ENCODE data around the gene SLC30A1. TPM values are rescaled to one million over a fixed set of nuclear protein-coding genes. Genes with fewer than 3 reads are reported as not detected.
A peak's percentile ranks its signal among the peaks of the same experiment; 100 is the strongest.
"Not testable (repeated sequence)": the region's sequence is repeated elsewhere in the genome, so short reads cannot be mapped to it uniquely, and the experiment has no call there.

The SLC30A1 gene, protein sequence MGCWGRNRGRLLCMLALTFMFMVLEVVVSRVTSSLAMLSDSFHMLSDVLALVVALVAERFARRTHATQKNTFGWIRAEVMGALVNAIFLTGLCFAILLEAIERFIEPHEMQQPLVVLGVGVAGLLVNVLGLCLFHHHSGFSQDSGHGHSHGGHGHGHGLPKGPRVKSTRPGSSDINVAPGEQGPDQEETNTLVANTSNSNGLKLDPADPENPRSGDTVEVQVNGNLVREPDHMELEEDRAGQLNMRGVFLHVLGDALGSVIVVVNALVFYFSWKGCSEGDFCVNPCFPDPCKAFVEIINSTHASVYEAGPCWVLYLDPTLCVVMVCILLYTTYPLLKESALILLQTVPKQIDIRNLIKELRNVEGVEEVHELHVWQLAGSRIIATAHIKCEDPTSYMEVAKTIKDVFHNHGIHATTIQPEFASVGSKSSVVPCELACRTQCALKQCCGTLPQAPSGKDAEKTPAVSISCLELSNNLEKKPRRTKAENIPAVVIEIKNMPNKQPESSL
- 10 to 100 TPM; 20.7 to 25.8 TPM for total RNA-seq
- long read RNA-seq, donor 1, full-length matches to known transcripts, result 7 of 9 reads
- long read RNA-seq, donor 1, partial matches to known transcripts, result 0 of 9 reads
- long read RNA-seq, donor 1, other reads (novel, unspliced or antisense), result 2 of 9 reads
- long read RNA-seq, donor 2, full-length matches to known transcripts, result 4 of 4 reads
- long read RNA-seq, donor 2, partial matches to known transcripts, result 0 of 4 reads
- long read RNA-seq, donor 2, other reads (novel, unspliced or antisense), result 0 of 4 reads

DNA sequence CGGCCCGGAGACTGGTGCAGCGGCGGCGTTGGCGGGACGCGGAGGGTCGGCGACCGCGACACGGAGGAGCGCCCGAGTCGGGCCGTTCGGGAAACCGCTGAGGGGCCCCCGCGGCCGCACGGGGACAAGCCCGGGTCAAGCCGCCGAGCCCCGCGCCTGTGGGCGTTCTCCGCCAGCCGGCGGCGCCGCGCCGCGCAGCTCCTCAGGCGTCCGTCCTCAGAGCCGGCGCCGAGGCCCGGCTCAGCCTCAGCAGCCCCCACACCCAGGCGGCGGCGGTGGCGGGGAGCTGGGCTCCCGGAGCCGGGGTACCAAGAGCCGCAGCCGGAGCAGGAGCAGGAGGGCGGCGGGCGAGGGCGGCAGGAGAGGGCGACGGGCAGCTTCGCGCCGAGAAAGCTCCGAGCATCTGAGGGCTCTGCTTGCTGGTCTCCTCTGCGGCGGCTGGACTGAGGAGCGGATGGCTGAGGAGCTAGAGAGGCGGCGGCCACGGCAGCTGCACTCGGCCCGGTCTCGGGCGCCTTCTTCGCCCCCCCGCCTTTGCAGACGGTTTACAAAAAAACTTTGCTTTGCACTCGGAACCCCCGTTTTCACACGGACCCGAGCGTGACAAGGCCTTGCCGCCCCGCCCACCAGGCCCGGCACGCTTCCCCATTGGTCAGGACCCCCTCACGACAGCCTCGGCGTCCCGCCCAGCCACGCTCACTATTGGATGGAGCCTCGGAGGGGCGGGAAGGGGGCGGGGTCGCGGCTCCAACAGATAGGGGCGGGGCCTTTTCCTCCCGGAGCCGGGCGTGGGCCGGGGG, at the start of gene SLC30A1:
TSS of gene SLC30A1 (minus strand) at position 522 of the 800 bp plus-strand sequence. CDS start 549 bp downstream, outside the sequence.
- intact Hi-C loops (cut with DNase I), result loop anchor here in 1 of 2 donors (10.0 kb wide), 1 partner anchor 76 kb away; no protein-coding TSS in a partner anchor
- peak; percentile 100 for DNase-seq (ENCODE audit: low spot score)

DNA sequence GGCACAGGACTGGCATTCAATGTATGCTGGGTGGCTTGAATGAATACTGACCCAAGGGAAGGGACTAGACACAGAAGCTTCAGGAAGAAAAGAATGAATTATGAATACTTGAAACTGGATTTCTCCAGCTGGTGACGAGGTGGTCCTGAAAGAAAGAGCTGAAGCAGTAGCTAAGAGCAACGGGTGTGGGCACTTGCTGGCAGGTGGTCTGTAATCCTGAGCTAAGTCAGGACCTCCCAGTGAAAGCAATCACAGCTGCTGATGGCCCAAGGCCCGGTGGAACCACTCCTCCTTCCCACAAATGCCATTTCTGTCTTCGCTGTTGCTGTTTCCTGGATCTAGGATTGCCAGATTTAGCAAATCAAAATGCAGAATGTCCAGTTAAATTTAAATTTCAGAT, 49.5 kb upstream of the SLC30A1 start:
- intact Hi-C loops (cut with DNase I), result no loop called here

DNA sequence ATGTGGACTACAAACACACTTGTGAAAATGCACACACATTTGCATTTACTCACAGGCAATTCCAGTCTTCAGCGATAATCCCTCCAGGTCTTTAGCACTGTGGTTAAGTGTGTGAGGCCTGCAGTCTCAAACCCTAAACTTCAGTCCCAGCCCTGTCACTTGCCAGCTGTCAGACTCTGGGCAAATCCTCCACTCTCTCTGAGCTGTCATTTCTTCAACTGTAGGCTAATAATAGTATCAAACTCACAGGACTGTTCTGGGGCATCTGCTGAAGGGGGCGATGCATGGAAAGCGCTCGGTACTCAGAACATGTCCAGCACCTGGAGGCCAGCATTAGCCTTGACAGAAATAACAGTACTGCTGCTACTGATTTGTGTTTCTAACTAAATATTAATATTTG, 48.3 kb upstream of the SLC30A1 start:
- intact Hi-C loops (cut with DNase I), result no loop called here
- DNase-seq (ENCODE audit: low spot score), result no peak

More for the DNA sequence above, 49.5 kb upstream of the SLC30A1 start:
- DNase-seq (ENCODE audit: low spot score), result peak; percentile 22

DNA sequence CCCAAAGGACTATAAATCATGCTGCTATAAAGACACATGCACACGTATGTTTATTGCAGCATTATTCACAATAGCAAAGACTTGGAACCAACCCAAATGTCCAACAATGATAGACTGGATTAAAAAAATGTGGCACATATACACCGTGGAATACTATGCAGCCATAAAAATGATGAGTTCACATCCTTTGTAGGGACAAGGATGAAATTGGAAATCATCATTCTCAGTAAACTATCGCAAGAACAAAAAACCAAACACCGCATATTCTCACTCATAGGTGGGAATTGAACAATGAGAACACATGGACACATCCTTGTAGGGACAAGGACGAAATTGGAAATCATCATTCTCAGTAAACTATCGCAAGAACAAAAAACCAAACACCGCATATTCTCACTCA, 46.9 kb upstream of the SLC30A1 start:
- DNase-seq (ENCODE audit: low spot score); intact Hi-C loops (cut with DNase I): not testable (repeated sequence)

DNA sequence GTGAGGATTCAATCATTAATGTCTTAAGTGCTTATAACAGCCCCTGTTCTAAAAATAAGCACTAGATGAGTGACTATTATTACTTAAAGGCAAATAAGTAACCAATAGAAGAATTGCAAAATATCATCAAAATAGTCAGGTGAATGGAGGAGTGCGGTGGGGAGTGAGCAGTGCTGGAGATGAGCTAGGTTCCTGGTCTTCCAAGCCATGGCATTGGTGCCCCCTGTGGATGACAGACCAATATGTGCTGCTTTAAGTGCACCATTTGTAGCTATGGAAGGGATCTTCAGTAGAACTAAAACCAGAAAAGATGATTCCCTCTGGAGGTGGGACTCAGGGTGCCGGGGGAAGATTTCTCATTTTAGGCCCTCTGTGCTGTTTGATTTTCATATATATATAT, 46.1 kb upstream of the SLC30A1 start:
- DNase-seq (ENCODE audit: low spot score), result no peak
- intact Hi-C loops (cut with DNase I), result no loop called here

DNA sequence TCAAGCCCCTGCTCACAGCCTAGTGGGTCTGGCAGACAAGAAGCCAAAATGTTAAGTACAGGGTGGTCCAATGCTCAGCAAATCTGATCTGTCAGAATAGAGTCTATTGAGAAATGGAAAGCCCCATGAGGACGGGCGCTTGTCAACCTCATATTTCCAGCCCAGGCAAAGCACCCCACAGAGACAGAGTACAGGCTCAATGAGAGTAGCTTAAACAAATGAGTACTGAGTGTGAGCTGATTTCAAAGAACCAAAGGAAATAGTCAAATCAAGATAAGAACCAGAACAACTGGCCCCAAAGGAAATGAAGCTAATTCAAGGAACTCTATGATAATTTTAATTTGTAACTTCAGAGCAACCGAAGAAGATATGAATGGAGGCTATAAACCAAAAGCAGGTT, 44.6 kb upstream of the SLC30A1 start:
- intact Hi-C loops (cut with DNase I), result no loop called here

DNA sequence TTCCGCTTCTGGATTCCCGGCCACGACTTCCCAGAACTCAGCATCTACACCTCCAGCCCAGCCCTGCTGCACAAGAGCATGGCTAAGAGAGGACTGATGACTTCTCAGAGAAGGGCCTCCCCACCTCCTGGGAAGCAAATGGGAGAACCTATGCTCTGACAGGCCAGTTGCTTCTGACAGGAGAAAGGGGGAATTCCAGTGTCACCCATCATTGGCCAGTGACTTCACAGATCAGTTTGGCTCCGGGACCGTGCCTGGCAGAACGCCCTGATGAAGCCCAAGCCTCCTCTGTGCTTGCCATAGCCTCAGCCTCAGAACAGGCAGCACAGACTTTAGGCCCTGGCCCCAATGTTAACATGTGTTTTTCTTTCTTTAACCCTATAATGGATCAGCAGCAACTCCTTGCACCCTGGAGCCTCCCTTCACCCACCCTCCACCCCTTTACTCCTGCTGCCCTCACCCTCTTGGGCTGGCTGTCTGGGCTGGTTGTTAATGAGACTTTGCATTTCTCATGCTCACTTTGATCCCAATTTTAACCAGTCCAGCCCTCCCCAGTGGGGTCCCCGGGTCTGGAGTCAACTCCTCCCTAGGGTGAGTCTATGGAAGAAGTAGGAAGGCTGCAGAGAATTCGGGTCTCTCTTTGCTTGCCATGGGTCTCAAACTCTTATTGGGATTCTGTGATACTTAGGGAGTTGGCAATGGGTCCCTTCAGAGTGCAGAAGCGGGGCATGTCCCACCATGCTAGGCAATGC, 42.7 kb upstream of the SLC30A1 start:
- DNase-seq (ENCODE audit: low spot score), result no peak
- intact Hi-C loops (cut with DNase I), result no loop called here

More for the DNA sequence above, 44.6 kb upstream of the SLC30A1 start:
- DNase-seq (ENCODE audit: low spot score), result no peak

DNA sequence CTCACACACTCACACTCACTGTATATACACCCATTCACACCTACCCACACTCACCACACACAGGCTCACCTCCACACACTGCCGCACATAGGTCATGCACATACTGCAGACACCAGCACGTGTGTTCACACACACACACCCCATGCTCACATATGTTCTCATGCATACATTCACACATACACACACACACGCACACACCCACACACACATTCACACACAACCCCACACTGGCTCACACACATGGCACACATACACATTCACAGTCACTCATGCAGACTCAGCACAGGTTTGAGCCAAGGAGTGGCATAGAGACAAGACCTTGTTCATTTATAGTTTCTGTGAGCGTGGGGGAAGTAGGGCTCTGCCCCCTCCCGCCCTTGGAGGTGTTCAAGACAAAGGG, 41.1 kb upstream of the SLC30A1 start:
- no peak for DNase-seq (ENCODE audit: low spot score)
- intact Hi-C loops (cut with DNase I), result no loop called here

DNA sequence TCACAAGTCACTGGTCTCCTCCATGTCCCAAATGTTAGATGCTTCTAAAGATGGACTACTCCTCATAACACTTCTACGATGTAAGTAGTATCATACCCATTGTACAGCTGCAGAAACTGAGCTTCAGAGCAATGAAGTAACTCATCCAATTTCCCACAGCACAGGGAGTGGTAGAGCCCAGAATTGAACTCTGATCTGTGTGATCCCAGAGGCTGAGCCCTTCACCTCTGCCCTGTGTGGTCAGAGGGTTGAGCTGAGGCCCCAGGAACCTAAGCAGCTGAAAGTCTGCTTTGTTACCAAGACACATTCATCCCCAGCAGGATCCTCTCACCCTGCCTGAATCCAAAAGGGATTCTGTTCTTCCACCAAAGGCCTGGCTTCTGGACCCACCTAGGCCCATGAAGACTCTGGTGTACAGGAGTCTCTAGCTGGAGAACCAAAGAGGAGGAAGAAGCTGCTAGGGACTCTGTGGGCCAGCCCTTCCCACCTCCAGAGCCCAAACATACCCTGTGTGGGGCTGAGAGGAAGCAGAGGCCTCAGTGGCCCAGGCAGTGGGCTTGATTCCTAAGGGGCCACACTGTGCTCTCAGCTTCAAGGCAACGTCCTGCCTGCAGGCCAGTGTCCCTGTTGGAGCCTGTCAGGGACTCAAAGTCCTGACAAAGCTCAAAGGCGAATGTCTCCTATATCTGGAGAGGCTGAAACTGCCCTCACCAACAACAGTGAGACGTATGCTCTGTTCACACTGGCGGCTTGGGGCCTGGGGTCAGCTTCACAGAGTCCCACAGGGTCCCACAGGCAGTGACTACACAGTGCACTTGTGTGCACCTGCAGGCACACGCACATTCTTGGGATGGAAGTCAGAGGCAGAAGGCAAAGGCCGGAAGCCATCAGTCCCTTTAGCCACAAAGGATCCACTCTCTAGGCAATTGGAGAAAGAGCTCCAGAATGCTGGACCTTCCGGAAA, 40.4 kb upstream of the SLC30A1 start:
- DNase-seq (ENCODE audit: low spot score), result no peak
- intact Hi-C loops (cut with DNase I), result loop anchor here in 1 of 2 donors (5.0 kb wide), 1 partner anchor 1832 kb away; no protein-coding TSS in a partner anchor

DNA sequence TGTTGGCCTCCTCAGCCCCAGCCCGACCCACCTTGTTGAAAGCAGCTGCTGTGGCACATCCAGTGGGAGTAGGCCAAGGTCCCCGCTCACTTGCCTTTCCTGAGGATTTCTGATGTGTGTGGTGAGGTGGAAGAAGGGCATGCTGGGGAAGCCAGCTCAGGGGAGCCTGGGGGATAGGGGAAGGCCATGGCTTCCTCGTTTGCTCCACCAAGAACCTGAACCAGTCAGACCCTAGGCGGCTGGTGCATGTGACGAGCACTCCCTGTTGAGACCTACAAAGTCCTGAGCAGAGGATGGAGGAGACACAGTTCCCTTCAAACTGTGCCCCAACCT, 38.0 kb upstream of the SLC30A1 start:
- DNase-seq (ENCODE audit: low spot score), result no peak
- intact Hi-C loops (cut with DNase I), result loop anchor here in 1 of 2 donors (5.0 kb wide), 1 partner anchor 1830 kb away; no protein-coding TSS in a partner anchor

DNA sequence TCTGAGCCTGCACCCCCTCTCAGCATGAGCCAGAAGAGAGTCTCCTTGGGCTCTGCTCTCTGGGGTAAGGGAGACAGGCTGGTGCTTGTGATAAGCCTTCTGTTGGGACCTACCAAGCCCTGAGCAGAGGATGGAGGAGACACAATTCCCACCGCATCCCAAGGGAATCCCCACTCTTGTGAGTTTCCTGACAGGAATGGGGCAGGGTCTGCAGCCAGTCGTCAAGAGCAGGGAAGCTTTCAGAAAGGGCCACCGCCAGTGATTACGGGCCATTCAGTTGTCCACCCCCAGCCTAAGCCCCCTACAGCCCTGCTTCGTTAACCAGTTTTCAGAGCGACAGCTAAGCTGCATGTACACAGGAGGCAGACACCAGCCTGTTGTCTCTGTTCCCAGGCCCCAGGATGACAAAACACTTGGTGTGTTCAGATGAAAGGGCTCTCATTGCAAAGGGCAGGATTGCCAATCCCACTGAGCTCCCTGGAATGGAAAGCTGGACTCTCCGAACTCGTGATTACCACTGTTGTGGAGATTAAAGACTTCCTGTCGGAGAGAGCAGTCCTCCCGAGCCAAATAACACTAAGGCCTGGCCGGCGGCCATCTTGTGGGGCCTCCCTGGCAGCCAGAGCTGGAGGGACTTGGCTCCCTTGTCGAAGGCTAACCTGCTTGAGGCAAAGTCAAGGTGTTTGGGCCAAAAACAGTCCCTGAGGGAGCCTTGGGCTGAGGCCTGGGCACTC, 37.4 kb upstream of the SLC30A1 start:
- intact Hi-C loops (cut with DNase I), result loop anchor here in 1 of 2 donors (5.0 kb wide), 1 partner anchor 1829 kb away; no protein-coding TSS in a partner anchor
- peak; percentile 90 for DNase-seq (ENCODE audit: low spot score)

DNA sequence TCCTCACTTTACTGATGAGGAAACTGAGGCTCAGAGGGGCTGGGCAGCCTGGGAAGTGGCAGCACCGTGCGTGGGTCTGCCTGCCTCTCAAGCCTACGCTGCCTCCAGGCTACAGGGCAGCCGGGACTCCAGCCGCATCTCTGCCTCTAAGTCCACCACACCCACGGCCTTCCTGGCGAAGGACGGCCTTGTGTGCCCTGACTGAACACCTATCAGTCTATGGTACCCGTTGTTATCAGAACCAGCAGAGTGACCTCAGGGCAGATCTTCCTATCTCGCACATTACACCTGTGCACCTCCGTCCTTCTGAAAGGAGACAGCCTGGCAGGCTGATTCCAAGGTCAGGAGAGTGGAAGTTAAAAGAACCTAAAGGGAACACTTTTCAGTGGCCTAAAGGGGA, 35.7 kb upstream of the SLC30A1 start:
- intact Hi-C loops (cut with DNase I), result loop anchor here in 1 of 2 donors (5.0 kb wide), 1 partner anchor 1827 kb away; no protein-coding TSS in a partner anchor
- DNase-seq (ENCODE audit: low spot score), result no peak

DNA sequence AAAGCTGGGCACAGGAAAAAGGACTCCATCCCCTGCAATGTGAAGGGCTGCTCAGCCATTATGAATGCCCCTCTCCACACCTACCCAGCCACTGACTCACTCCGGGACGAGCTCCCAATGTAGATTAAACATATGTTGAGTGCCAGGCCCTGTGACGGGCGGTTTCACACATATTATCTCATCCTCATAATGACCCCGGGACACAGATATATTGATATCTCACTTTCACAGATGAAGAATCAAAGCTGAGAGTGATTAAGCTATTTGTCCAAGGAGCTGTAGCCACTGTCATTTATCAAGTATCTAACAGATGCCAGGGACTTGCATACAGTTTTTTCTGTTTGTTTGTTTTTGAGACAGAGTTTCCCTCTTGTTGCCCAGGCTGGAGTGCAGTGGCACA, 35.0 kb upstream of the SLC30A1 start:
- intact Hi-C loops (cut with DNase I), result no loop called here
- DNase-seq (ENCODE audit: low spot score), result no peak

DNA sequence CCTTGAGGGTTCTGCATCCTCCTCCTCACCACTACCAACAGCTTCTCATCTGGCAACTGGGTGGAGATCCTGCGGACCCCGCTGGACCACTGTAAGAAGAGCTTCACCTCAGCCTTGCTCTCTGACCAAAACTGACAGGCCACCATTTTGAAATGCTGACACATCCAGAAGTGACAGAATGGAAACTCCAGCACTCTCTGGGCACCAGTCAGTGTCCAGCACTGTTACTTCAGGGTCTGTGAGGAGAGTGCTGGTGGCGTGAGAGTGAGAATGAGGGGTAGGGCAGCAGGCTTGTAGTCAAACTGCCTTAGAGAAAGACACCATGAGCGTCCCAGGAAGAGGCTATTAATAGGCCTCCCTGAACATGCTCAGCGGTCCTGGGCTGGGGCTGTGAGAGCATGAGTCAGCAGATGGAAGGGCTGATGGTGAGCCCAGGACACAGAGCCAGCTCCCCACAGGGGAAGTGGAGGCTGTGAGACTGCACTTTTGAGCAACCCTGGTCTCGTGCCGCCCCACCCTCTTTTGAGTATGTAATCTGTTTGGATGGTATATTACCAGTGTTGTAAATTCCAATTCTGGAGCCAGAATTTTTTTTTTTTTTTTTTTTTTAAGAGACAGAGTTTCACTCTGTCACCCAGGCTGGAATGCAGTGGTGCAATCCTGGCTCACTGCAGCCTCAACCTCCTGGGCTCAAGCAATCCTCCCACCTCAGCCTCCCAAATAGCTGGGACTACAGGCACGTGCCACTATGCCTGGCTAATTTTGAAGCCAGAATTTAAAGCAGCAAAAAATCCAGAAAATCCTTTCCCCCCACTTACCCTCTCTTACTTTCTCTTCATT, 34.4 kb upstream of the SLC30A1 start:
- intact Hi-C loops (cut with DNase I), result no loop called here
- DNase-seq (ENCODE audit: low spot score), result peak; percentile 97

DNA sequence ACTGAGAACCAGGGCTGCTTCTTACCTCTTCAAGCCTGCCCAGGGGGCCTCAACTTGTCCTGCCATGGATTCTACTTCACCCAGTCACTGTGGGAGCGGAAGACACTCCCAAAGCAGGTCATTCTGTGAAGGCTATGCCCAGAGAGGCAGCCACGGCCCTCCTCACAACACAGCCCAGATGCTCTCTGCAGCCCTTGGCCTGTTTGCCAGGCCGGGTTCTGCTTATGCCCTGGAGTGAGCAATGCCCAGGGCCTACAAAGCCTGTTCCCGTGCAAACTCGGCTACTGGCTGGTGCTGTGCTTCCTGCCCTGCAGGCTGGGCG, 33.8 kb upstream of the SLC30A1 start:
- intact Hi-C loops (cut with DNase I), result no loop called here
- no peak for DNase-seq (ENCODE audit: low spot score)

DNA sequence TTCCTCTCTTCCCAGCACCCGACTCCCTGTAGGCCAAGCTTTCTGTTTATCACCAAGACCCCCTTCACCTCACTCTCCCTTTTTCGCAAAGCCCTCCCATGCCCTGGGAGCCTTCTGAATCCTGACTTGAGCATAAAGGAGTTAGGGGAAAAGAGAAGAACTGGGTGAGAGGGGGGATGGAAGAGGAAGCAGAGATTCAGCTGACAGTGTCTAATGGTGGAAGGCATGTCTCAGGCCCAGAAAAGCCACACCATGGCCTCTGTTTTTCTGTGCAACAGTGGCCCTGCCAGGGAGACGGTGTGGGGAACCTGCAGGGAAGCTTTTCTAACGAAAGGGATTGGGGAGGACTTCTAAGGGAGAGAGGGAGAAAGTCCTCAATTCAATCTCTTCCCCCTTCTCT, 32.9 kb upstream of the SLC30A1 start:
- intact Hi-C loops (cut with DNase I), result no loop called here
- no peak for DNase-seq (ENCODE audit: low spot score)
